AG09309 (cell line): ENCODE results near the gene SGSH.

ENCODE experiments used
- DNase-seq: peaks from one replicate; pipeline ENCODE4 v3.0.0-alpha.2; 2010; ENCODE audit warnings: low read depth
- H3K4me3 ChIP-seq: 2 replicates; pipeline ENCODE4 v1.5.1; 2011; ENCODE audit warnings: mild to moderate bottlenecking, low read depth, low read length, moderate library complexity; ENCODE audit not compliant: control insufficient read depth
- CTCF ChIP-seq: IDR thresholded peaks from 2 replicates; pipeline ENCODE4 v1.5.1; 2011; ENCODE audit warnings: mild to moderate bottlenecking, low read depth, low read length, inconsistent platforms; ENCODE audit not compliant: insufficient read depth, control insufficient read depth; ENCODE audit errors: missing control alignments

SGSH gene

DNA sequence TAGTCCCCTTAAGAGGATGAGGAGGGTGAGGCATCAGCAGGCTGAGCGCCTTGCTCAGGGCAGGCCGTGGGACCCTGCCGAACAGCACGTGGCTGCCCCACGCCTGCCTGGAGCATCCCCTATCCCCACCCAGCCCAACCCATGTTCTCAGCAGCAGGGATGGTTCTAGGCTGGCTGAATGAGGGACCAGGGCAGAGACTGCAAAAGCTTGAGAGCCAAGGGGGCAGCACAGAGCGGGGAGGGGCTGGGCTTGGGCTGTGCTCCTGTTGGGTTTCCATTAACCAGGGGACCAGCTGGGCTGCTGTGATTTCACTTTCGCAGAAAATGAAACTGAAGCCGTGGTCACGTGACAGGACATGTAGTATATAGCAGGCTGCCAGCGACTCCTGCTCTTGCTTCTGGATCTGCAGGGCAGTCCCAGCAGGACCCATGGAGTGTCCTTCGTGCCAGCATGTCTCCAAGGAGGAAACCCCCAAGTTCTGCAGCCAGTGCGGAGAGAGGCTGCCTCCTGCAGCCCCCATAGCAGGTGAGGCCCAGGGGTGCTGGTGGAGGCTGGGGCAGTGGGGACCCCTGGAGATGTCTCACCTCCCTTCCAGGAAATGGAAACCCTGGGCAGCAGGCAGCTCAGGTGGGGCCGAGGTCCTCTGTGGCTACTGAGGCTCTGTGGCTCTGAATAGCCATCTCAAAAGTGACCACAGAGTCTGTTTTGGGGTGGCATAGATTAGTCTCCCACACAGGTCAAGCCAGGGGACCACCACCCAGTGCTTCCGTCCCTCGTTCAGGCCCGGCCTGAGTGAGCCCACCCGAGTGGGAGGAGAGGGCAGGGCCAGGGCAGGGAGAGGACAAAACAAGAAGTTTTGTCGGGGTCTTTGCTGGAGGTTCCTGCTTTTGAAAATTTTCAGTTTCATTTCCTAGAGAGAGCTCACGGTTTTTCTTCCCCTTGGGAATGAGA, 43.4 kb upstream of the SGSH start:
- DNase-seq: peak; percentile 42
- peak overlapping the region; percentile 2; the same call in 1 of the 2 replicates for H3K4me3 ChIP-seq
- TF ChIP-seq CTCF: peak; percentile 7

- DNase-seq: no peak
- no peak overlapping the region; the same call in 1 of the 2 replicates for H3K4me3 ChIP-seq
- TF ChIP-seq CTCF: no peak
Observed at GRCh38 chr17:80262775-80263244, 42.7 kb upstream of the SGSH start.

DNA sequence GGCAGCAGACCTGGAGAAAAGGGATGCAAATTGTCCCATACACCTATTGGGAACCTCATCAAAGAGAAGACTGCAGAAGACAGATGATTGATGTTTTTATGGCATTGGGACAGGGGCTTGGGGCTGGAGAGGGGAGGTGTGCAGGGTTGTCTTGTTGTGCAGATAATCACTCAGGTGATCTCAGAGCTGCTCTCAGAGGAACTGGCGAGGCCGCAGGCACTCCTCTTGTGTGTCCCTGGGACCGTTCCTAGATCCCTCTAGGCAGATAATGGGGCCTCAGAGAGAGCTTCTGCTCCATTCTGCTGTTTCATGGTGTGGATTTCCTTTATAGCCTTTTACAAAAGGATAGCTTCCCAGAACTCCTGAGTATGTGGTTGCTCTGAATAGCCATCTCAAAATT, 42.2 kb upstream of the SGSH start:
- H3K4me3 ChIP-seq: peak overlapping the region; percentile 89
- DNase-seq: no peak
- no peak for TF ChIP-seq CTCF

DNA sequence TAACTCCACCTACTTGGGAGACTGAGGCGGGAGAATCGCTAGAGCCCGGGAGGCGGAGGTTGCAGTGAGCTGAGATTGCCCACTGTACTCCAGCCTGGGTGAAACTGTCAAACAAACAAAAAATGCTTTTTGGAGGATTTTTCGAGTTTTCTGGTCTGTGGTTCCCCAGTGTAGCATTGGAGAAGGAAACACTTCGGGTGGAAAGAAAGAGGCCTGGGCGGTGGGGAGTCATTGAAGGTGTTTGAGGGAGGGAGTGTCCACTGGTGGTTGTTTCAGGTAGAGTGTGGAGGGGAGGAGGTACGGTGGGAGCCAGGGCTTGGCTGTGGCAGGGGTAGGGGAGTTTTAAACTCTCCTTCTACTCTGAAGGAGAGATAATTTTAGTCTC, 41.8 kb upstream of the SGSH start:
- peak overlapping the region; percentile 89 for H3K4me3 ChIP-seq
- TF ChIP-seq CTCF: no peak
- no peak for DNase-seq

DNA sequence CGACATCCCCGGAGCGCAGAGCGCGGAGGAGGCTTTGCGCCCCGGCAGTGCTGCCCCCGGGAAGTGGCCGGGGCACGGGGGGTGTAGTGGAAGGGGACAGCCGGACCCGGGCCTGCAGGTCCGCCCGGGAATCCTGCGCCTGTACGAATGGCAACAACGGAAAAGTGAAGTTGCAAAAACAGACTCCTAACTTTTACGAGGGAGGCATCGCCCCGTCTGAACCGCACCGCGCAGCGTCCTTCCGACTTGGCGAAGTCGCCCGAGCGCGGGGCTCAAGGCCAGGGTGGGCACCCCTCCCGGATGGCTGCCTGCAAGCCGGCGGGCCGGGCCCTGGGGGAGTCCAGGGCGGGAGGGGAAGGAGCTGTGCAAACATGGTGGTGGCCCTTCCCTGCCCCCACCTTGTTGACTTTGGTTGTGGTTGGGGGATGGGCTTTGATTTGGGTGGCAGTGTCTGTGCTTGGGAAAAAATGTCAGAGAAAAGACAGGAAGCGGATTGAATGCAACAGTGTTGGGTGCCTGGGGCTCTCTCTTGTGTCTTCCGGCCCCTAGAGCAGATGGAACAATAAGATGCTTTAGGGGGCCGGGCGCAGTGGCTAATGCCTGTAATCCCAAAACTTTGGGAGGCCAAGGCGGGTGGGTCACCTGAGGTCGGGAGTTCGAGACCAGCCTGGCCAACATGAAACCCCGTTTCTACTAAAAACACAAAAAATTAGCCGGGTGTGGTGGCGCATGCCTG, 41.2 kb upstream of the SGSH start:
- no peak for TF ChIP-seq CTCF
- no peak for DNase-seq
- peak overlapping the region; percentile 89 for H3K4me3 ChIP-seq

GRCh38 chr17:80260791-80261158, 40.6 kb upstream of the SGSH start, which contains the start of gene RNF213:
TSS of gene RNF213 (plus strand) at chr17:80260852. CDS start at chr17:80263682, 2,830 bp downstream.
- H3K4me3 ChIP-seq: peak within 1 kb of the TSS; percentile 89
- no peak for TF ChIP-seq CTCF
- DNase-seq: no peak
